ENCODE data around the gene SLC66A2.

DNA sequence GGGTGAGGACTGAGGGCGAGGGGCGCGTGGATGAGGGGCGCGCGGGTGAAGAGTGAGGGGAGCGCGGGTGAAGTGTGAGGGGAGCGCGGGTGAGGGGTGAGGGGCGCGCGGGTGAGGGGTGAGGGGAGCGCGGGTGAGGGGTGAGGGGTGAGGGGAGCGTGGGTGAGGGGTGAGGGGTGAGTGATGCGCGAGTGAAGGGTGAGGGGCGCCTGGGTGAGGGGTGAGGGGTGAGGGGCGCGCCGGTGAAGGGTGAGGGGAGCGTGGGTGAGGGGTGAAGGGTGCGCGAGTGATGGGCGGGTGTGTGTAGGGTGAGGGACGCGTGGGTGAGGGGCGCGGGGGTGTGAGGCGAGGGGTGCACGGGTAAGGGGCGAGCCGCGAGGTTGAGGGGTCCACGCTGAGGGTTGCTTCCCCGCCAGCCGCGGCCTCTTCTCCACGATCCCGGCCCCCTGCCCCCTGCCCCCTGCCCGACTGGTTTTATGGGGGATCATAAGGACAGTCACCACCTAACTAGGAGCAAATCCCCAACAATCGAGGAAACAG, 1.1 kb upstream of the SLC66A2 start:
- TF ChIP-seq, protein P1, sequence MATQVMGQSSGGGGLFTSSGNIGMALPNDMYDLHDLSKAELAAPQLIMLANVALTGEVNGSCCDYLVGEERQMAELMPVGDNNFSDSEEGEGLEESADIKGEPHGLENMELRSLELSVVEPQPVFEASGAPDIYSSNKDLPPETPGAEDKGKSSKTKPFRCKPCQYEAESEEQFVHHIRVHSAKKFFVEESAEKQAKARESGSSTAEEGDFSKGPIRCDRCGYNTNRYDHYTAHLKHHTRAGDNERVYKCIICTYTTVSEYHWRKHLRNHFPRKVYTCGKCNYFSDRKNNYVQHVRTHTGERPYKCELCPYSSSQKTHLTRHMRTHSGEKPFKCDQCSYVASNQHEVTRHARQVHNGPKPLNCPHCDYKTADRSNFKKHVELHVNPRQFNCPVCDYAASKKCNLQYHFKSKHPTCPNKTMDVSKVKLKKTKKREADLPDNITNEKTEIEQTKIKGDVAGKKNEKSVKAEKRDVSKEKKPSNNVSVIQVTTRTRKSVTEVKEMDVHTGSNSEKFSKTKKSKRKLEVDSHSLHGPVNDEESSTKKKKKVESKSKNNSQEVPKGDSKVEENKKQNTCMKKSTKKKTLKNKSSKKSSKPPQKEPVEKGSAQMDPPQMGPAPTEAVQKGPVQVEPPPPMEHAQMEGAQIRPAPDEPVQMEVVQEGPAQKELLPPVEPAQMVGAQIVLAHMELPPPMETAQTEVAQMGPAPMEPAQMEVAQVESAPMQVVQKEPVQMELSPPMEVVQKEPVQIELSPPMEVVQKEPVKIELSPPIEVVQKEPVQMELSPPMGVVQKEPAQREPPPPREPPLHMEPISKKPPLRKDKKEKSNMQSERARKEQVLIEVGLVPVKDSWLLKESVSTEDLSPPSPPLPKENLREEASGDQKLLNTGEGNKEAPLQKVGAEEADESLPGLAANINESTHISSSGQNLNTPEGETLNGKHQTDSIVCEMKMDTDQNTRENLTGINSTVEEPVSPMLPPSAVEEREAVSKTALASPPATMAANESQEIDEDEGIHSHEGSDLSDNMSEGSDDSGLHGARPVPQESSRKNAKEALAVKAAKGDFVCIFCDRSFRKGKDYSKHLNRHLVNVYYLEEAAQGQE (IDR thresholded peaks at IDR 0.05; ENCODE audit: low read depth): no peak
- TF ChIP-seq CREB1 (IDR thresholded peaks at IDR 0.05; ENCODE audit: low read depth) (no peak), EP300 (IDR thresholded peaks at IDR 0.05; ENCODE audit: borderline replicate concordance) (no peak), RAD21 (IDR thresholded peaks at IDR 0.05; ENCODE audit: low read depth) (no peak), ZBTB7A (IDR thresholded peaks at IDR 0.05; ENCODE audit: low read depth) (no peak), CEBPB (IDR thresholded peaks at IDR 0.05) (no peak), TAF1 (IDR thresholded peaks at IDR 0.05; ENCODE audit: low read depth) (no peak), TCF12 (IDR thresholded peaks at IDR 0.05; ENCODE audit: low read depth) (no peak), NFIC (IDR thresholded peaks at IDR 0.05) (no peak), YY1 (IDR thresholded peaks at IDR 0.05; ENCODE audit: low read depth) (no peak), TEAD4 (IDR thresholded peaks at IDR 0.05) (no peak), FOXM1 (IDR thresholded peaks at IDR 0.05; ENCODE audit: borderline replicate concordance, low read depth) (no peak)
- TF ChIP-seq, protein P2, sequence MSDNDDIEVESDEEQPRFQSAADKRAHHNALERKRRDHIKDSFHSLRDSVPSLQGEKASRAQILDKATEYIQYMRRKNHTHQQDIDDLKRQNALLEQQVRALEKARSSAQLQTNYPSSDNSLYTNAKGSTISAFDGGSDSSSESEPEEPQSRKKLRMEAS (IDR thresholded peaks at IDR 0.05): no peak
